ENCODE results near the gene RDH14. TPM values are rescaled to one million over a fixed set of nuclear protein-coding genes. Genes with fewer than 3 reads are reported as not detected.

RDH14 gene
- polyA plus RNA-seq, 1 experiment: 25.1 TPM

- CTCF ChIA-PET: interaction anchor here (1.4 to 2.8 kb wide), 2 partner anchors 38 to 191 kb away, joined by 4 to 21 read pairs; no protein-coding TSS in a partner anchor
- DNase-seq (ENCODE audit: low read depth, low spot score): no peak
- POLR2A ChIA-PET: no interaction called here
These were observed 2.0 kb downstream of the RDH14 start for GRCh38 chr2:18558458-18558857.

GRCh38 chr2:18557121-18557520 lies 3.3 kb downstream of the RDH14 start:
- DNase-seq (ENCODE audit: low read depth, low spot score): no peak
- Histone ChIP-seq H3K27me3 (ENCODE audit: control insufficient read depth, insufficient read depth, low read length) (no peaks in the 10 kb centered on the region), H3K4me3 (ENCODE audit: low read depth, low read length) (no peak overlapping the region), H3K9me3 (ENCODE audit: control insufficient read depth, insufficient read depth, low read length) (no peaks in the 10 kb centered on the region), H3K27ac (ENCODE audit: low read depth, low read length) (no peak overlapping the region)
- ChIA-PET POLR2A (no interaction called here), CTCF (interaction anchor here (2.0 kb wide), 1 partner anchor 37 kb away, joined by 9 read pairs; no protein-coding TSS in a partner anchor)
- no peak for TF ChIP-seq CTCF (IDR thresholded peaks at IDR 0.05; ENCODE audit: low read depth, low read length)

More at GRCh38 chr2:18558458-18558857, 2.0 kb downstream of the RDH14 start:
- Histone ChIP-seq H3K9me3 (ENCODE audit: control insufficient read depth, insufficient read depth, low read length) (no peaks in the 10 kb centered on the region), H3K4me3 (ENCODE audit: low read depth, low read length) (no peak overlapping the region), H3K27ac (ENCODE audit: low read depth, low read length) (no peak overlapping the region), H3K27me3 (ENCODE audit: control insufficient read depth, insufficient read depth, low read length) (no peaks in the 10 kb centered on the region)
- no peak for TF ChIP-seq CTCF (IDR thresholded peaks at IDR 0.05; ENCODE audit: low read depth, low read length)

- no peak for TF ChIP-seq CTCF (IDR thresholded peaks at IDR 0.05; ENCODE audit: low read depth, low read length)
- ChIA-PET CTCF (interaction anchor here (2.4 kb wide), 1 partner anchor 32 kb away, joined by 16 read pairs; no protein-coding TSS in a partner anchor), POLR2A (no interaction called here)
- no peak overlapping the region for H3K27ac ChIP-seq (ENCODE audit: low read depth, low read length)
- H3K9me3 ChIP-seq (ENCODE audit: control insufficient read depth, insufficient read depth, low read length): no peaks in the 10 kb centered on the region
- H3K4me3 ChIP-seq (ENCODE audit: low read depth, low read length): no peak overlapping the region
- no peaks in the 10 kb centered on the region for H3K27me3 ChIP-seq (ENCODE audit: control insufficient read depth, insufficient read depth, low read length)
- DNase-seq (ENCODE audit: low read depth, low spot score): no peak
These were observed 7.9 kb downstream of the RDH14 start for GRCh38 chr2:18552351-18553077.

GRCh38 chr2:18551623-18552022 lies 8.8 kb downstream of the RDH14 start:
- H3K27ac ChIP-seq (ENCODE audit: low read depth, low read length): no peak overlapping the region
- no peak overlapping the region for H3K4me3 ChIP-seq (ENCODE audit: low read depth, low read length)
- POLR2A ChIA-PET: no interaction called here
- no peak for DNase-seq (ENCODE audit: low read depth, low spot score)
- H3K9me3 ChIP-seq (ENCODE audit: control insufficient read depth, insufficient read depth, low read length): no peaks in the 10 kb centered on the region
- CTCF ChIA-PET: interaction anchor here (0.6 to 2.4 kb wide), 2 partner anchors 9 to 31 kb away, joined by 4 to 16 read pairs; partner anchors contain the start of gene RDH14
- no peak for TF ChIP-seq CTCF (IDR thresholded peaks at IDR 0.05; ENCODE audit: low read depth, low read length)
- no peaks in the 10 kb centered on the region for H3K27me3 ChIP-seq (ENCODE audit: control insufficient read depth, insufficient read depth, low read length)

GRCh38 chr2:18551169-18551568 lies 9.3 kb downstream of the RDH14 start:
- CTCF ChIA-PET: interaction anchor here (2.4 kb wide), 1 partner anchor 31 kb away, joined by 16 read pairs; no protein-coding TSS in a partner anchor
- Histone ChIP-seq H3K9me3 (ENCODE audit: control insufficient read depth, insufficient read depth, low read length) (no peaks in the 10 kb centered on the region), H3K4me3 (ENCODE audit: low read depth, low read length) (no peak overlapping the region), H3K27me3 (ENCODE audit: control insufficient read depth, insufficient read depth, low read length) (no peaks in the 10 kb centered on the region), H3K27ac (ENCODE audit: low read depth, low read length) (no peak overlapping the region)
- POLR2A ChIA-PET: no interaction called here
- TF ChIP-seq CTCF (IDR thresholded peaks at IDR 0.05; ENCODE audit: low read depth, low read length): no peak
- DNase-seq (ENCODE audit: low read depth, low spot score): no peak
